Ovary (tissue), 3 donors: ENCODE measurements around the gene SMCO3.

Experiments used
- EP300 ChIP-seq: sonication (generic); formaldehyde crosslinking; IDR thresholded peaks from one replicate; pipeline ENCODE4 v1.6.1; 2017; ENCODE audit warnings: antibody characterized with exemption
- POLR2A ChIP-seq: fragments of 450-650 bp; IDR thresholded peaks from one replicate; pipeline ENCODE4 v1.6.1; 2017; ENCODE audit warnings: antibody characterized with exemption, mild to moderate bottlenecking, moderate library complexity
- TF ChIP-seq, protein P1 (sequence below), 3 donors: fragments of 450-650 bp in 2 of 3; fragments of 200-600 bp in 1 of 3; IDR thresholded peaks; one replicate each; pipeline versions ENCODE4 v1.5.1 to v1.8.0; 2016 to 2022; ENCODE audit warnings: antibody characterized with exemption in 3 of 3, mild to moderate bottlenecking in 1 of 3
- donor health status: DM: no; HTN: no; CAD: no.

DNA sequence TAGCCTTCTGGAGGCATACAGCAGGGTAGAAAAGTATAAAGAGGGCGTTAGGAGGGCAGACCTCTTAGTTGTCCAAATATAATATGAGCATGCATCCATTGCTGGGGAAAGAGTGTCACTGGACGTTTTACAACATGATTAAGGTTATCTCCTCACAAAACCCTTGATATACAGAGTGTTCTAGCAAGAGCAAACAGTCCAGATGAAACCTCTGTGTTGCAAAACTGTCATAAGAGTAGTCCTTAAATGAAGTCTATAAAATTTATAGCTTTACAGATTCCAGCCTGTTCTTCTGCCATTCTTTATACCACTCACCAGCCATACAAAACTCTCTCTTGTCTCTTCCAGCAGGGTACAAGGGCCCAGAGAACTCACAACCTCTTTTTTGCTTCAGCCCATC, 32.4 kb downstream of the SMCO3 start:
- TF ChIP-seq, protein P1, sequence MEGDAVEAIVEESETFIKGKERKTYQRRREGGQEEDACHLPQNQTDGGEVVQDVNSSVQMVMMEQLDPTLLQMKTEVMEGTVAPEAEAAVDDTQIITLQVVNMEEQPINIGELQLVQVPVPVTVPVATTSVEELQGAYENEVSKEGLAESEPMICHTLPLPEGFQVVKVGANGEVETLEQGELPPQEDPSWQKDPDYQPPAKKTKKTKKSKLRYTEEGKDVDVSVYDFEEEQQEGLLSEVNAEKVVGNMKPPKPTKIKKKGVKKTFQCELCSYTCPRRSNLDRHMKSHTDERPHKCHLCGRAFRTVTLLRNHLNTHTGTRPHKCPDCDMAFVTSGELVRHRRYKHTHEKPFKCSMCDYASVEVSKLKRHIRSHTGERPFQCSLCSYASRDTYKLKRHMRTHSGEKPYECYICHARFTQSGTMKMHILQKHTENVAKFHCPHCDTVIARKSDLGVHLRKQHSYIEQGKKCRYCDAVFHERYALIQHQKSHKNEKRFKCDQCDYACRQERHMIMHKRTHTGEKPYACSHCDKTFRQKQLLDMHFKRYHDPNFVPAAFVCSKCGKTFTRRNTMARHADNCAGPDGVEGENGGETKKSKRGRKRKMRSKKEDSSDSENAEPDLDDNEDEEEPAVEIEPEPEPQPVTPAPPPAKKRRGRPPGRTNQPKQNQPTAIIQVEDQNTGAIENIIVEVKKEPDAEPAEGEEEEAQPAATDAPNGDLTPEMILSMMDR (IDR thresholded peaks at IDR 0.05) = no peak
- TF ChIP-seq POLR2A = no peak
- TF ChIP-seq EP300 = no peak
